Mesodermal cell (in vitro differentiated cells): ENCODE data around the gene TOR4A.

Source experiments
- H3K27ac ChIP-seq: 2 replicates; pipeline ENCODE4 v1.7.0; 2013; ENCODE audit warnings: mild to moderate bottlenecking, low read depth, low read length, moderate library complexity; ENCODE audit not compliant: severe bottlenecking
- H3K36me3 ChIP-seq: 2 replicates; pipeline ENCODE4 v1.7.1; 2013; ENCODE audit warnings: mild to moderate bottlenecking, low read length, moderate library complexity; ENCODE audit not compliant: control insufficient read depth, insufficient read depth
- H3K4me1 ChIP-seq: one replicate; pipeline ENCODE4 v1.7.1; 2013; ENCODE audit warnings: mild to moderate bottlenecking, low read length; ENCODE audit not compliant: insufficient read depth, control insufficient read depth, poor library complexity, severe bottlenecking
- H3K4me3 ChIP-seq: 2 replicates; pipeline ENCODE4 v1.7.0; 2013; ENCODE audit warnings: low read length, control low read depth, mild to moderate bottlenecking; ENCODE audit not compliant: insufficient read depth, poor library complexity, severe bottlenecking; ENCODE audit errors: extremely low read depth
- H3K9me3 ChIP-seq: 2 replicates; pipeline ENCODE4 v1.7.1; 2013; ENCODE audit warnings: mild to moderate bottlenecking, low read length, moderate library complexity; ENCODE audit not compliant: control insufficient read depth
- WGBS, 2 experiments: methylation state at CpG; one replicate each; pipeline ENCODE4 v1.1.5; 2013; ENCODE audit warnings: missing lambda C conversion rate in 2 of 2; ENCODE audit not compliant: insufficient coverage in 2 of 2; 5-methylcytosine and 5-hydroxymethylcytosine counted together

Gene TOR4A

GRCh38 chr9:137299203-137299565 lies 21.7 kb downstream of the TOR4A start:
- Histone ChIP-seq H3K4me3 (no peak overlapping the region), H3K4me1 (peaks cover 27% of the 10 kb centered on the region)
- 16 to 19% methylated on average over 6 to 9 of the region's 10 CpGs for WGBS, 2 experiments

GRCh38 chr9:137299938-137300337 lies 22.4 kb downstream of the TOR4A start:
- peak overlapping the region; percentile 51 for H3K4me3 ChIP-seq
- 15 to 17% methylated on average over 9 to 11 of the region's 16 CpGs for WGBS, 2 experiments
- H3K27ac ChIP-seq, result no peak overlapping the region
- H3K4me1 ChIP-seq, result peaks cover 30% of the 10 kb centered on the region
- H3K9me3 ChIP-seq, result no peaks in the 10 kb centered on the region
- no peaks in the 10 kb centered on the region for H3K36me3 ChIP-seq

More at GRCh38 chr9:137299203-137299565, 21.7 kb downstream of the TOR4A start:
- no peaks in the 10 kb centered on the region for H3K36me3 ChIP-seq
- no peak overlapping the region for H3K27ac ChIP-seq
- H3K9me3 ChIP-seq, result no peaks in the 10 kb centered on the region

- 0 to 2% methylated on average over 12 to 13 of the region's 25 CpGs for WGBS, 2 experiments
- H3K4me3 ChIP-seq, result peak overlapping the region; percentile 51
- H3K9me3 ChIP-seq, result no peaks in the 10 kb centered on the region
- H3K4me1 ChIP-seq, result peaks cover 36% of the 10 kb centered on the region
- no peaks in the 10 kb centered on the region for H3K36me3 ChIP-seq
- H3K27ac ChIP-seq, result no peak overlapping the region
Measured at GRCh38 chr9:137300567-137301080, 23.1 kb downstream of the TOR4A start.

- Histone ChIP-seq H3K4me3 (peak overlapping the region; percentile 51), H3K27ac (no peak overlapping the region), H3K36me3 (no peaks in the 10 kb centered on the region), H3K9me3 (no peaks in the 10 kb centered on the region), H3K4me1 (peaks cover 43% of the 10 kb centered on the region)
- WGBS, 2 experiments, result 1% methylated on average over 115 of the region's 115 CpGs
Measured at GRCh38 chr9:137301081-137301947, 23.8 kb downstream of the TOR4A start.

GRCh38 chr9:137302118-137302448 lies 24.6 kb downstream of the TOR4A start, which contains the start of gene NRARP:
Gene NRARP, minus strand, starts transcription at chr9:137302271. Its CDS starts 343 bp downstream, at chr9:137301928.
- 0% methylated on average over 30 to 47 of the region's 60 CpGs for WGBS, 2 experiments
- Histone ChIP-seq H3K9me3 (no peaks in the 10 kb centered on the region), H3K4me3 (peak within 1 kb of the TSS; percentile 51), H3K4me1 (peaks cover 50% of the 10 kb centered on the region), H3K36me3 (no peaks in the 10 kb centered on the region), H3K27ac (no peak within 1 kb of the TSS)

GRCh38 chr9:137302449-137303150 lies 25.1 kb downstream of the TOR4A start:
- Histone ChIP-seq H3K4me1 (peaks cover 50% of the 10 kb centered on the region), H3K27ac (no peak overlapping the region), H3K4me3 (peak overlapping the region; percentile 30), H3K9me3 (no peaks in the 10 kb centered on the region), H3K36me3 (no peaks in the 10 kb centered on the region)
- 5 to 8% methylated on average over 75 to 76 of the region's 78 CpGs for WGBS, 2 experiments

- 60 to 65% methylated on average over 20 to 21 of the region's 23 CpGs for WGBS, 2 experiments
- no peaks in the 10 kb centered on the region for H3K9me3 ChIP-seq
- H3K27ac ChIP-seq, result no peak overlapping the region
- H3K4me1 ChIP-seq, result peaks cover 44% of the 10 kb centered on the region
- peak overlapping the region; percentile 30 for H3K4me3 ChIP-seq
- H3K36me3 ChIP-seq, result no peaks in the 10 kb centered on the region
Measured at GRCh38 chr9:137303151-137303892, 25.8 kb downstream of the TOR4A start.

- Histone ChIP-seq H3K4me1 (peaks cover 39% of the 10 kb centered on the region), H3K9me3 (no peaks in the 10 kb centered on the region), H3K27ac (no peak overlapping the region), H3K36me3 (no peaks in the 10 kb centered on the region), H3K4me3 (no peak overlapping the region)
- WGBS, 2 experiments, result 89 to 92% methylated on average over 22 of the region's 22 CpGs
Measured at GRCh38 chr9:137303893-137304382, 26.4 kb downstream of the TOR4A start.

- no peaks in the 10 kb centered on the region for H3K36me3 ChIP-seq
- WGBS, 2 experiments, result 69 to 76% methylated on average over 12 to 13 of the region's 16 CpGs
- H3K4me3 ChIP-seq, result no peak overlapping the region
- peaks cover 33% of the 10 kb centered on the region for H3K4me1 ChIP-seq
- peak overlapping the region; percentile 87 for H3K27ac ChIP-seq
- no peaks in the 10 kb centered on the region for H3K9me3 ChIP-seq
Measured at GRCh38 chr9:137304383-137305059, 27.0 kb downstream of the TOR4A start.
